Effector CD8-positive, alpha-beta T cell (primary cell): ENCODE results near the gene C5orf46.

Source experiments
- DNase-seq: peaks from one replicate; lab custom pipeline; 2025; lab: John Stamatoyannopoulos, UW

The C5orf46 gene

DNA sequence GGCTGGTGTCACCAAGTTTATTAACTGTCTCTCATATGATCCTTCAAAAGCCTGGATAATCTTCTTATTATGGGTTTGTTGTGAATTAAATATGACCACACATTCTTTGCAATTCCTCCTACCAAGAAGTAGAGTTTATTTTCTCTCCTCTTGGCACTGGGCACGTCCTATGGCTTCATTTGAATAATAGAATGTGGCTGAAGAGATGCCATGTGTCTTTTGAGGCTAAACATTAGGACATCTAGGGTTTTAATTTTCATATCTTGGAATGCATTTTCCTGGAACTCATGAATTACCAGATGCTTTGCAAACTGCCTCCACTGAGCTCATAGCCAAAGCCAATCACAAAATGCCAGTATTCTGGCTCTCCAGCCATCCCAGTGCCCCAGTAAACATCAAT is 47.8 kb downstream of the C5orf46 start:
- DNase-seq, result no peak

DNA sequence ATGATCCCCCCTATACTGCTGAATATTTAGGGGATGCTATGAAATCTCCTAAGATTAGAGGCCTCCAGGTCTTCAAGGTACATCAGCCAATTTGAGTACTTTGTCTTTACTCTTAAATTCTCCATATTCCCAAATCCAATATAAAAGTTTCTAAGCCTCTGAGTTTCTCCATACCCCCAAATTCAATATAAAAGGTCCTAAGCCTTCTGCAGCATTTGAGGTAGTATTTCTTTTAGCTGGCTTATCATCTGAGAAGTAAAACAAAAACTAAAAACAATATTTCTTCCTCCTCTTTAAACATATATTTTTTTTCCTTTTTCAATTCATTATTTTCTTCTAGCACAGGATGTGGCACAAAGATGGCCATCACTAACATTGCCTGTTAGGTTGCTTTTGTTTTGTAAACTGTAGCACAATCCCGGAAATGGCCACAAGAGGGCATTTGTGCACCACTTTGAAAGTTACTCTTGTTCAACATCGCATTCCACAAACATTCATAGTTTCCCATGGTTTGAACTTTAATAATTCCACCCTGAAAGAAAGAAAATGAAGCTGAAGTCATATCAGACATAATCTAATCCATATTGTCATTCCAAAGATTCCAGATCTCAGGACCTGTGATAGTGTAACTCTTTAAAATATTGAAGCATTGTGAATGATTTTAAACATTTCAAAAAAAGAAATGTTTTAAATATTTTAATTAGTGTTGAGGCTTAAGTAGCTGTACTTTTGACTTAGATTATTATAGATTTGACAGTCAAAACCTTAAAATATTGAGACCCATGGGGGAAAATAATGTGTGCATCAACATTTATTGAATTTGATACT is 48.8 kb downstream of the C5orf46 start:
- DNase-seq, result peak; percentile 0

GRCh38 chr5:147856801-147857200 is 49.5 kb downstream of the C5orf46 start:
- DNase-seq, result no peak

- no peak for DNase-seq
Observed at GRCh38 chr5:147855774-147856069, 50.6 kb downstream of the C5orf46 start.

- no peak for DNase-seq
Observed at GRCh38 chr5:147854894-147855773, 51.2 kb downstream of the C5orf46 start.

GRCh38 chr5:147854331-147854730 is 52.0 kb downstream of the C5orf46 start:
- DNase-seq, result no peak

- DNase-seq, result no peak
Observed at GRCh38 chr5:147853372-147853987, 52.9 kb downstream of the C5orf46 start.

DNA sequence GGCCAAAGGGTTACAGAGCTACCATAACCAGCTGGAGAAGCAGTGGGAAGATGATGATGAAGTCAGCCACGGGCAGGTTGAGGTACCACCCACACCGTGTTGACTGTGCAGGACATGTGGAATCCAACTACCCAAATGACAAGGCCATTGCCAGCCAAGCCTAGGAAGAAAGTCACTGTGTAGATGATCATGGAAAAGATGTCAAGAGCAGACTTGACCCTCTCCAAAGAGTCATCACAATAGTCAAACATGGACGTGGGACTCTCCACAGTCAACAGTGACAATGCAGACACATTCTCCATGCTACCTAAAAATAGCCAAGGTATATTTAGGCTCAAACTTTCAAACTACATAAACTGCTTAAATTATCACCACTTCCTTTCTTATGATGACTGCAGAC is 54.0 kb downstream of the C5orf46 start:
- no peak for DNase-seq

DNA sequence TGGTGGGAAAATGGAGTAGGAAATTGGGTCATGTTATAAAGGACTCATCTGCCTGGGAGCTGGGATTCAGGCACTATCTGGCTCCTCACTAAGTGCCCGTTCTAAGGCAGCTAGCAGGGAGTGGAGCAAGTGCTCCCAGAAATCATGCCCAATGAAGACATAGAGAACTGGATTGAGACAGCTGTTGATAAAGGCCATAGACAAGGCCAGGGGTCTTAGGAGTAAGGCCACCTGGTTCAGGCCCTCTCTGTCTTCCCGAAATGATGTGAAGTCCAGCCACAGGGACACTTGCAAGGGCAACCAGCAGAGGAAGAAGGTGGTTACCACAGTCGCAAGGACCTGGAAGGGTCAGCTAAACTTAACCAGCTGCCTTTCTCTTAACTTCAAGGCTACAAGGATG is 54.8 kb downstream of the C5orf46 start:
- DNase-seq, result no peak

GRCh38 chr5:147849226-147849625 is 57.1 kb downstream of the C5orf46 start:
- no peak for DNase-seq

DNA sequence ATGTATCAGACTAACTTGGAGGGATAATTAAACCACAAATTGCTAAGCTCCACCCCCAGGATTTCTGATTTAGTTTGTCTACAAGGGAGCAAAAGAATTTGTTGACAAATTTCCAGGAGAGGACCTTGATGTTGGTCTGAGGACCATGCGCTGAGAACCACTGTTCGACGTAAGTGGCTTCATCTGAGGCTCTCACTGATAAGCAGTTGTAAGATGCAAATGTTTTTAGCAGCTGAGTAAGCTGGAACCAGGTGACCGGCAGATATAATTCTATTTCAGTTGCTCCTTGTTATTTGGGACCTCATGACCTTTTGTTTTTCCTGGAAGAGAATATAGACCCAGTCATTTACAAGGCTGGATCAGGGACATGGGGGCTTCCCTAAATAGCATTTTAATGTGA is 60.7 kb downstream of the C5orf46 start:
- no peak for DNase-seq

DNA sequence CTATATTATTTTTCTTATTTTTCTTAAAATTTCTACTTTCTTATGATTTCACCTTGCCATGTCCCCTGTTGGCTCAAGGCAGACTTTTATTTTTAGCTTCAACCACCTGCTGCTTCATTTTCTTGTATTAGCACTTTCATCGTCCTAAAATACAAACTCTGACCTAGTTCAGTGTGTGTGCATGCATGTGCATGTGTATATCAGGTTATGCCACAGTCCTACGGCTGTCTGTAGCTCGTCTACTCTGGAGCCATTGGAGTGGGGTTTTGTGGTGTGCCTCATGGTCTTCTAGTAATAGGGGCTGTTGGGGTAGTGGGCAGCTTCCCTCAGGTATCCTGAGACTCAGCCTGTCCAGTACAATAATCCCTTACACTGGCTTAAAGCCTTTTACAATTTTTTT is 61.5 kb downstream of the C5orf46 start:
- DNase-seq, result no peak

DNA sequence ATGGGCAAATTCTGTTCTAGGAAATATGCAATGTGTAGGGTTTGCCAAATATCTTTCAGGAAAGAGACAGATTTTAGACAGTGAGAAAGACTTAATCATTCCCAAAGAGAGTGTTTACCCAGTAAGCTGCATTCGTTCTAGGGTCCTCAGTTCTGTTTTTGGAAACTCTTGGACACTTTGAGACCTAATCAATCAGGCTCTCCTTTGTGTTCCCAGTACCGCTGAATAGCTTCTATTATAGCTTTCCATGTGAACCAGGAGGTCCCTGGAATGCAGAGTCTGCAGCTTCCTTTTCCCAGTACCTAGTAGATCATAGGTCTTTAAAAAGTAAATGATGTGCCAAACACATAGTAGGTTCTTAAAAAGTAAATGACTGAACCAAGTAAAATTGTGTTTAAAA is 63.5 kb downstream of the C5orf46 start:
- no peak for DNase-seq
